OCI-LY7 (cell line): ENCODE results near the gene NKAPD1.

Experiments
- EZH2phosphoT487 ChIP-seq: fragments of 200-600 bp; sonication (generic); IDR thresholded peaks from 2 replicates; pipeline ENCODE4 v1.6.1; 2018; ENCODE audit warnings: low read depth, borderline replicate concordance, mild to moderate bottlenecking, mixed run types, antibody characterized with exemption, low read length, moderate library complexity, mixed read lengths
- TF ChIP-seq, protein P1 (sequence below): fragments of 200-600 bp; sonication (generic); conservative IDR thresholded peaks from 2 replicates; pipeline ENCODE4 v1.5.1; 2014; ENCODE audit warnings: mild to moderate bottlenecking, antibody characterized with exemption, low read length, moderate library complexity, mixed read lengths

DNA sequence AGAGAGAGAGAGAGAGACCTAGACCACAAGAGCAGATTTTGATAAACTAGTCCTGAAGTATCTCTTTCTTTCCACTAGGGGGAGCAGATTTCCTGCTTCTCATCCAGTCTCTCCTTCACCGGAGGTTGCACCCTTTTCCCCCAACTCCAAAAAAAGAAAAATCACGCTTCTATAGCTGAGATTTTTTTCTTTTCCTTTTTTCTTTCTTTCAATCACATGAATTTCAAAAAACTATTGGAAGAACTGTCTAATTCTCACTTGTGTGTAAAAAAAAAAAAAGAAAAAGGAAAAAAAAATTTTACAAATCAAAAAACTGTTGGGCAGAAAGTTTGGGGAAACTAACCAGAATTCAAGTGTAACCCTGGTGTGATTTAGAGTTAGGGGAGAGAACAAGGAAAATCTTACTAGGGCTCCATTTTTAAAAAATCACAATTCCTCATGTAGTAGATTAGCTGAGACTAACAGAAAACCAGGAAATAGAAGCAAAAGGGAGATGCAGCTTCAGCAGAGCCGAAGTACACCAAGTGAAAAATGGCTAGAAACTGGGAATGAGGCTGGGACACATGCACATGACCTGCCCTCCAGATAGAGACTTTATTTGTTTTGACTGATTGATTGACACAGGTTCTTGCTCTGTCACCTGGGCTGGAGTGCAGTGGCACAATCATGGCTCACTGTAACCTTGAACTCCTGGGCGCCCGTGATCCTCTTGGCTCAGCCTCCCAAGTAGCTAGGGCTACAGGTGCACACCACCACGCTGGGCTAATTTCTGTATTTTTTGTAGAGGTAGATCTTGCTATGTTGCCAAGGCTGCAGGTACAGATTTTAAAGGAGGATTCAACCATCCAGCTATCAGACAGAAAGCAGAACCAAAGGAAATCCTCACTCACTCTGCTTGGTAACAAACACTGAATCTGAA is 39.7 kb downstream of the NKAPD1 start:
- TF ChIP-seq, protein P1, sequence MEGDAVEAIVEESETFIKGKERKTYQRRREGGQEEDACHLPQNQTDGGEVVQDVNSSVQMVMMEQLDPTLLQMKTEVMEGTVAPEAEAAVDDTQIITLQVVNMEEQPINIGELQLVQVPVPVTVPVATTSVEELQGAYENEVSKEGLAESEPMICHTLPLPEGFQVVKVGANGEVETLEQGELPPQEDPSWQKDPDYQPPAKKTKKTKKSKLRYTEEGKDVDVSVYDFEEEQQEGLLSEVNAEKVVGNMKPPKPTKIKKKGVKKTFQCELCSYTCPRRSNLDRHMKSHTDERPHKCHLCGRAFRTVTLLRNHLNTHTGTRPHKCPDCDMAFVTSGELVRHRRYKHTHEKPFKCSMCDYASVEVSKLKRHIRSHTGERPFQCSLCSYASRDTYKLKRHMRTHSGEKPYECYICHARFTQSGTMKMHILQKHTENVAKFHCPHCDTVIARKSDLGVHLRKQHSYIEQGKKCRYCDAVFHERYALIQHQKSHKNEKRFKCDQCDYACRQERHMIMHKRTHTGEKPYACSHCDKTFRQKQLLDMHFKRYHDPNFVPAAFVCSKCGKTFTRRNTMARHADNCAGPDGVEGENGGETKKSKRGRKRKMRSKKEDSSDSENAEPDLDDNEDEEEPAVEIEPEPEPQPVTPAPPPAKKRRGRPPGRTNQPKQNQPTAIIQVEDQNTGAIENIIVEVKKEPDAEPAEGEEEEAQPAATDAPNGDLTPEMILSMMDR, result peak; percentile 84
- no peak for TF ChIP-seq EZH2phosphoT487
